K562 (cell line): ENCODE data around the gene TNFAIP8L2. TPM values are rescaled to one million over a fixed set of nuclear protein-coding genes. Genes with fewer than 3 reads are reported as not detected.

Experiments used
- CEBPG ChIP-seq, 3 experiments: fragments of 200-800 bp in 1 of 3; sonication (Bioruptor generic) in 1 of 3; sonication (generic) in 1 of 3; formaldehyde crosslinking in 1 of 3; IDR thresholded peaks in 2 of 3; conservative IDR thresholded peaks in 1 of 3; 2 replicates each; pipeline versions ENCODE4 v1.6.1 to v1.8.0; 2016 to 2022; ENCODE audit warnings: missing compliant biosample characterization in 2 of 3, missing genetic modification characterization in 2 of 3, mild to moderate bottlenecking in 1 of 3, missing genetic modification reagents in 1 of 3
- CSDE1 ChIP-seq, 2 experiments: fragments of 450-650 bp; IDR thresholded peaks; 2 replicates each; pipeline ENCODE4 v1.6.1; 2016; ENCODE audit warnings: mild to moderate bottlenecking in 1 of 2
- ELF2 ChIP-seq: fragments of 250-450 bp; sonication (Bioruptor Pico); IDR thresholded peaks from 2 replicates; pipeline ENCODE4 v1.5.0; 2021; ENCODE audit warnings: mild to moderate bottlenecking
- FOXK2 ChIP-seq, 2 experiments: fragments of 450-650 bp; IDR thresholded peaks in 1 of 2; conservative IDR thresholded peaks in 1 of 2; 2 replicates each; pipeline ENCODE4 v1.6.1; 2016; ENCODE audit warnings: low read depth in 2 of 2, mild to moderate bottlenecking in 1 of 2
- GTF2E2 ChIP-seq: fragments of 200-800 bp; sonication (Bioruptor generic); IDR thresholded peaks from 2 replicates; pipeline ENCODE4 v1.6.1; 2016; ENCODE audit warnings: missing genetic modification characterization, missing compliant biosample characterization
- HLTF ChIP-seq: fragments of 450-650 bp; IDR thresholded peaks from 2 replicates; pipeline ENCODE4 v1.6.1; 2016
- HMG20A ChIP-seq: fragments of 450-650 bp; formaldehyde crosslinking; conservative IDR thresholded peaks from 2 replicates; pipeline ENCODE4 v1.4.0; 2020; ENCODE audit warnings: mild to moderate bottlenecking, mixed read lengths
- MTA1 ChIP-seq: fragments of 450-650 bp; IDR thresholded peaks from 2 replicates; pipeline ENCODE4 v1.6.1; 2017; ENCODE audit warnings: borderline replicate concordance
- NFE2L1 ChIP-seq: fragments of 450-650 bp; IDR thresholded peaks from 2 replicates; pipeline ENCODE4 v1.6.1; 2016; ENCODE audit warnings: missing genetic modification characterization, low read depth, mild to moderate bottlenecking, missing compliant biosample characterization, moderate library complexity, borderline replicate concordance
- NR4A1 ChIP-seq, 2 experiments: fragments of 250-450 bp in 1 of 2; fragments of 450-650 bp in 1 of 2; sonication (Bioruptor Pico) in 1 of 2; IDR thresholded peaks; 2 replicates each; pipeline versions ENCODE4 v1.4.0 to v1.6.1; 2016 to 2020; ENCODE audit warnings: mild to moderate bottlenecking in 2 of 2, missing compliant biosample characterization in 1 of 2, missing genetic modification characterization in 1 of 2, moderate library complexity in 1 of 2
- RBBP5 ChIP-seq: fragments of 200-600 bp; sonication (generic); IDR thresholded peaks from 2 replicates; pipeline ENCODE4 v1.6.1; 2012; ENCODE audit warnings: borderline replicate concordance, mild to moderate bottlenecking, low read length, control low read depth, inconsistent platforms; ENCODE audit not compliant: insufficient read depth, poor library complexity, severe bottlenecking
- SAP30 ChIP-seq: fragments of 200-600 bp; sonication (generic); IDR thresholded peaks from 2 replicates; pipeline ENCODE4 v1.6.1; 2012; ENCODE audit warnings: borderline replicate concordance, low read depth, mild to moderate bottlenecking, moderate library complexity, low read length, control low read depth, inconsistent platforms; ENCODE audit not compliant: insufficient read depth, poor library complexity, severe bottlenecking
- YY1 ChIP-seq, 3 experiments: IDR thresholded peaks; 2 replicates each; pipeline ENCODE4 v1.6.1; 2011; ENCODE audit warnings: low read length in 2 of 3, mild to moderate bottlenecking in 2 of 3, moderate library complexity in 2 of 3, borderline replicate concordance in 1 of 3, control low read depth in 1 of 3, low read depth in 1 of 3; ENCODE audit not compliant: insufficient read depth in 3 of 3, insufficient replicate concordance in 2 of 3, control insufficient read depth in 1 of 3, insufficient read length in 1 of 3; ENCODE audit errors: extremely low read depth in 1 of 3
- ZC3H4 ChIP-seq: sonication (generic); formaldehyde crosslinking; IDR thresholded peaks from 2 replicates; pipeline ENCODE4 v1.9.0; 2021; ENCODE audit warnings: missing genetic modification reagents, borderline replicate concordance
- ZNF277 ChIP-seq: fragments of 250-450 bp; sonication (Bioruptor Pico); IDR thresholded peaks from 2 replicates; pipeline ENCODE4 v1.8.0; 2022; ENCODE audit warnings: inconsistent platforms, mild to moderate bottlenecking, moderate library complexity, borderline replicate concordance
- polyA plus RNA-seq, 8 experiments: library from polyadenylated mRNA; depleted of rRNA in 4 of 8; stranded (reverse) in 5 of 8; unstranded in 3 of 8; fragments of >200 nt; fragmentation: Nextera tagmentation in 2 of 8; fragmentation: Illumina TruSeq in 1 of 8; extraction: Ambion mirVana in 2 of 8; extraction: Trizol in 1 of 8; gene quantifications; 2 replicates each; pipeline versions ENCODE4 v1.2.1 to v1.2.3, GENCODE V29; 2011 to 2014; ENCODE audit warnings: inconsistent platforms in 1 of 8, missing spikeins in 1 of 8
- total RNA-seq, 7 experiments: library from RNA; depleted of rRNA in 6 of 7; stranded (reverse); fragments of >200 nt in 6 of 7; fragmentation: Illumina TruSeq in 2 of 7; extraction: Trizol in 2 of 7; gene quantifications; 2 replicates each; pipeline versions ENCODE4 v1.2.1 to v1.2.3, GENCODE V29; 2011 to 2021; ENCODE audit warnings: low replicate concordance in 1 of 7
- TF ChIP-seq, protein P1 (sequence below), 2 experiments: IDR thresholded peaks; 2 replicates each; pipeline ENCODE4 v1.6.1; 2012; ENCODE audit warnings: improper control_type of control experiment in 2 of 2, low read depth in 2 of 2, low read length in 2 of 2, borderline replicate concordance in 1 of 2
- TF ChIP-seq, protein P2 (sequence below): fragments of 450-650 bp; formaldehyde crosslinking; IDR thresholded peaks from 2 replicates; pipeline ENCODE4 v1.4.0; 2020; ENCODE audit warnings: mild to moderate bottlenecking, moderate library complexity

The TNFAIP8L2 gene
- total and polyA plus RNA-seq, 9 of the 15 experiments (the other 6 are each of a cell fraction or from before 2014, with no cell fraction given): 0.05 to 1.7 (median 0.52) TPM

DNA sequence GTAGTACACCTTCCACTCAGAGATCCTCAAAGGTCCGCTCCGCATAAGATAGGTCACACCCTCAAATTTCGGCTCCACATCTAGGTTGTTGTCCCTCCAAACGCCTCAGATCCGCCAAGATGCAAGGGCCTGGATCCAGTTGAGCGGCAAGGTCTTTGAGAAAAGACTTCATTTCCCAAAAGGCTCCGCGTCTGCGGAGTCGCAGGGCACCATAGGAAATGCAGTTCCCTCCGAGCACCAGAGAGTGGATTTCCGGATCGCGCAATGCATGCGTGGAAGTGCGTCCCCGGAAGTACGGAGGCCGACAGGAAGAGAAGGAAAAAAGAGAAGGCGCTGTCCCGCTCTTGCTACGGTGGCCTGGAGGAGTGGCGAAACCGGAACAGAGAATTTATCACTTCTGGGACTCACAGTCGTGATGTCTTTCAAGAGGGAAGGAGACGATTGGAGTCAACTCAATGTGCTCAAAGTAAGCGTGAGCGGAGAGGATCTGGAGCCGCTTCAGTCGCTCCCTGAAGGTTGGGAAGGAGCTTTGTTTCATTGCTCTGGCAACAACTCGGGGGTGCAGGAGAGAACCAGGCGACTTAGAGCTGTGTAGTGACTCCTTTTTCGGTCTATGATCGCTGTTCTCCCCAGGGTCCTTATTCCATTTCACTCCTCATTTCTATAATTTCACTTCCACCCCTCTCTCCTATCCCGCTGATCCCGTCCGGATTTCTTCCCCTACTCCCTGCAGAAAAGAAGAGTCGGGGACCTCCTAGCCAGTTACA is 9.5 kb downstream of the TNFAIP8L2 start, which contains the start of the genes LYSMD1 and SCNM1 (continued):
- TF ChIP-seq NR4A1 (CRISPR knock-in tag; IDR thresholded peaks at IDR 0.05): no peak
- TF ChIP-seq NR4A1 (tag; IDR thresholded peaks at IDR 0.05): peak; percentile 58; the same call in 1 of the 2 replicates
- TF ChIP-seq, protein P1, sequence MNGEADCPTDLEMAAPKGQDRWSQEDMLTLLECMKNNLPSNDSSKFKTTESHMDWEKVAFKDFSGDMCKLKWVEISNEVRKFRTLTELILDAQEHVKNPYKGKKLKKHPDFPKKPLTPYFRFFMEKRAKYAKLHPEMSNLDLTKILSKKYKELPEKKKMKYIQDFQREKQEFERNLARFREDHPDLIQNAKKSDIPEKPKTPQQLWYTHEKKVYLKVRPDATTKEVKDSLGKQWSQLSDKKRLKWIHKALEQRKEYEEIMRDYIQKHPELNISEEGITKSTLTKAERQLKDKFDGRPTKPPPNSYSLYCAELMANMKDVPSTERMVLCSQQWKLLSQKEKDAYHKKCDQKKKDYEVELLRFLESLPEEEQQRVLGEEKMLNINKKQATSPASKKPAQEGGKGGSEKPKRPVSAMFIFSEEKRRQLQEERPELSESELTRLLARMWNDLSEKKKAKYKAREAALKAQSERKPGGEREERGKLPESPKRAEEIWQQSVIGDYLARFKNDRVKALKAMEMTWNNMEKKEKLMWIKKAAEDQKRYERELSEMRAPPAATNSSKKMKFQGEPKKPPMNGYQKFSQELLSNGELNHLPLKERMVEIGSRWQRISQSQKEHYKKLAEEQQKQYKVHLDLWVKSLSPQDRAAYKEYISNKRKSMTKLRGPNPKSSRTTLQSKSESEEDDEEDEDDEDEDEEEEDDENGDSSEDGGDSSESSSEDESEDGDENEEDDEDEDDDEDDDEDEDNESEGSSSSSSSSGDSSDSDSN (IDR thresholded peaks at IDR 0.05; ENCODE audit: borderline replicate concordance in 1 of 2, low read depth in 2 of 2, low read length in 2 of 2): 0 out of 4 replicates have a peak, but pooled peaks have one; percentile 32 to 44
- peak; percentile 65 for TF ChIP-seq SAP30
- peak; percentile 78 for TF ChIP-seq CEBPG (CRISPR knock-in tag; IDR thresholded peaks at IDR 0.05)
- TF ChIP-seq CEBPG (tag; conservative IDR thresholded peaks at IDR 0.05 in 1 of 2, IDR thresholded peaks at IDR 0.05 in 1 of 2): no peak
- peak; percentile 60 for TF ChIP-seq RBBP5
- no peak for TF ChIP-seq ZNF277 (CRISPR knock-in tag)
- no peak for TF ChIP-seq CSDE1 (IDR thresholded peaks at IDR 0.05)
- peak; percentile 73 to 94 for TF ChIP-seq FOXK2 (conservative IDR thresholded peaks at IDR 0.05 in 1 of 2, IDR thresholded peaks at IDR 0.05 in 1 of 2; ENCODE audit: low read depth in 2 of 2)
- TF ChIP-seq HLTF: no peak
- TF ChIP-seq, protein P2, sequence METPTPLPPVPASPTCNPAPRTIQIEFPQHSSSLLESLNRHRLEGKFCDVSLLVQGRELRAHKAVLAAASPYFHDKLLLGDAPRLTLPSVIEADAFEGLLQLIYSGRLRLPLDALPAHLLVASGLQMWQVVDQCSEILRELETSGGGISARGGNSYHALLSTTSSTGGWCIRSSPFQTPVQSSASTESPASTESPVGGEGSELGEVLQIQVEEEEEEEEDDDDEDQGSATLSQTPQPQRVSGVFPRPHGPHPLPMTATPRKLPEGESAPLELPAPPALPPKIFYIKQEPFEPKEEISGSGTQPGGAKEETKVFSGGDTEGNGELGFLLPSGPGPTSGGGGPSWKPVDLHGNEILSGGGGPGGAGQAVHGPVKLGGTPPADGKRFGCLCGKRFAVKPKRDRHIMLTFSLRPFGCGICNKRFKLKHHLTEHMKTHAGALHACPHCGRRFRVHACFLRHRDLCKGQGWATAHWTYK (CRISPR knock-in tag): no peak
- no peak for TF ChIP-seq NFE2L1 (tag)
- TF ChIP-seq ZC3H4 (CRISPR knock-in tag): no peak
- TF ChIP-seq GTF2E2: peak; percentile 53; the same call in 1 of the 2 replicates
- peak; percentile 98 for TF ChIP-seq ELF2 (CRISPR knock-in tag)
- no peak for TF ChIP-seq HMG20A (CRISPR knock-in tag)
- no peak; the same call in 1 of the 2 replicates for TF ChIP-seq MTA1
- TF ChIP-seq YY1 (IDR thresholded peaks at IDR 0.05; ENCODE audit: borderline replicate concordance in 1 of 3, control insufficient read depth in 1 of 3, extremely low read depth in 1 of 3, insufficient read depth in 3 of 3, insufficient read length in 1 of 3, insufficient replicate concordance in 2 of 3, low read depth in 1 of 3, low read length in 2 of 3): peak in 2 of 3 experiments; percentile 53 to 72
